ENCODE results near the gene FGF1.
A peak's percentile ranks its signal among the peaks of the same experiment; 100 is the strongest.

DNA sequence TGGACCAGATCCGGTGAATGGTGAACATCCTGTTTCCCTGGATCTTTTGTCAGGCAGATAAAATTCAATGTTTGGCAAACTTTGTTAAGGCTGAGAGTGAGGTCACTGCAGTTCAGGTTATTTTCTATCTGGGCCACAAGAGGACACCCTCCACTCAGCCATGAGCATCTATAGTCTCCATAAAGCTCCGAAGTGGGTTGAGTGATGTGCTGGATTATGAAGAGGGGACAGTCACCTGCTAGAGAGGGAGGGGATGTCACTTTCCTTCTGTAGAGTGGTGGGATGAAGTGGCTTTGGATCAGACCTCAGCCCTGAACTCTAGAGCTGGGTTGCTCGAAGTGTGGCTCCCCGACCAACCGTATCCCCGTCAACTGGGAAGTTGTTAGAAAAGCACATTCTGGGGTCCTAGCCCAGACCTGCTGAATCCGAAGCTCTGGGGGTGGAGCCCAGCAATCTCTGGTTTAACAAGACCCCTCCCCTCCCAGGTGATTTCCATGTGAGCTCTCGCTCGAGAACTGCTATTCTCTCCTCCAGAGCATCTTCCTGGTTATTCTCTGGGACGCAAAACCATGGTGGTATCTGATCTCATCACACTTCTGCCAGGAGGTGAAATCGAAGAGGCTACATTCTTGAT, 31.8 kb upstream of the FGF1 start:
- peak in 1 of 3 donors; percentile 60 for TF ChIP-seq POLR2AphosphoS5 (IDR thresholded peaks at IDR 0.05)
- TF ChIP-seq, protein P1, sequence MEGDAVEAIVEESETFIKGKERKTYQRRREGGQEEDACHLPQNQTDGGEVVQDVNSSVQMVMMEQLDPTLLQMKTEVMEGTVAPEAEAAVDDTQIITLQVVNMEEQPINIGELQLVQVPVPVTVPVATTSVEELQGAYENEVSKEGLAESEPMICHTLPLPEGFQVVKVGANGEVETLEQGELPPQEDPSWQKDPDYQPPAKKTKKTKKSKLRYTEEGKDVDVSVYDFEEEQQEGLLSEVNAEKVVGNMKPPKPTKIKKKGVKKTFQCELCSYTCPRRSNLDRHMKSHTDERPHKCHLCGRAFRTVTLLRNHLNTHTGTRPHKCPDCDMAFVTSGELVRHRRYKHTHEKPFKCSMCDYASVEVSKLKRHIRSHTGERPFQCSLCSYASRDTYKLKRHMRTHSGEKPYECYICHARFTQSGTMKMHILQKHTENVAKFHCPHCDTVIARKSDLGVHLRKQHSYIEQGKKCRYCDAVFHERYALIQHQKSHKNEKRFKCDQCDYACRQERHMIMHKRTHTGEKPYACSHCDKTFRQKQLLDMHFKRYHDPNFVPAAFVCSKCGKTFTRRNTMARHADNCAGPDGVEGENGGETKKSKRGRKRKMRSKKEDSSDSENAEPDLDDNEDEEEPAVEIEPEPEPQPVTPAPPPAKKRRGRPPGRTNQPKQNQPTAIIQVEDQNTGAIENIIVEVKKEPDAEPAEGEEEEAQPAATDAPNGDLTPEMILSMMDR (IDR thresholded peaks at IDR 0.05), result peak; percentile 79 to 81 (median 79)
- no peak for TF ChIP-seq POLR2A (IDR thresholded peaks at IDR 0.05)

Data from breast epithelium (tissue), 3 donors.